GM18519 (cell line): ENCODE results near the gene OPTN.
"Not testable (repeated sequence)": the region's sequence is repeated elsewhere in the genome, so short reads cannot be mapped to it uniquely, and the experiment has no call there.

Source experiments
- ATAC-seq: cut with Tn5 transposase; IDR thresholded peaks from one replicate; pipeline ENCODE4 v1.9.1; 2021; ENCODE audit warnings: mild to moderate bottlenecking, moderate library complexity; ENCODE audit not compliant: unreplicated experiment, low FRiP score

OPTN gene

GRCh38 chr10:13117841-13118783, 18.1 kb downstream of the OPTN start:
- ATAC-seq, result no peak

GRCh38 chr10:13118784-13119410, 18.9 kb downstream of the OPTN start:
- no peak for ATAC-seq

GRCh38 chr10:13120786-13121499, 21.0 kb downstream of the OPTN start:
- no peak for ATAC-seq

- no peak for ATAC-seq
Measured at GRCh38 chr10:13121500-13121854, 21.5 kb downstream of the OPTN start.

- no peak for ATAC-seq
Measured at GRCh38 chr10:13136651-13137050, 36.7 kb downstream of the OPTN start.

- ATAC-seq, result no peak
Measured at GRCh38 chr10:13139150-13139549, 39.2 kb downstream of the OPTN start.

GRCh38 chr10:13139676-13140075, 39.7 kb downstream of the OPTN start:
- no peak for ATAC-seq

- no peak for ATAC-seq
Measured at GRCh38 chr10:13140627-13141190, 40.7 kb downstream of the OPTN start.

- ATAC-seq, result no peak
Measured at GRCh38 chr10:13143766-13144165, 43.8 kb downstream of the OPTN start.

GRCh38 chr10:13144814-13145213, 44.9 kb downstream of the OPTN start:
- ATAC-seq, result no peak

GRCh38 chr10:13146379-13146778, 46.4 kb downstream of the OPTN start:
- ATAC-seq, result no peak

GRCh38 chr10:13147161-13147560, 47.2 kb downstream of the OPTN start:
- ATAC-seq, result no peak

- ATAC-seq, result no peak
Measured at GRCh38 chr10:13152296-13152695, 52.3 kb downstream of the OPTN start.

- not testable (repeated sequence) for ATAC-seq
Measured at GRCh38 chr10:13155860-13156259, 55.9 kb downstream of the OPTN start.

- ATAC-seq, result no peak
Measured at GRCh38 chr10:13158401-13158800, 58.4 kb downstream of the OPTN start.

GRCh38 chr10:13160934-13161856, 61.2 kb downstream of the OPTN start, which contains the start of gene MCM10:
Gene MCM10, plus strand, starts transcription at chr10:13161558. Its CDS starts 2,645 bp downstream, at chr10:13164203.
- ATAC-seq, result peak; percentile 98

- ATAC-seq, result no peak
Measured at GRCh38 chr10:13161857-13162271, 61.9 kb downstream of the OPTN start.

- no peak for ATAC-seq
Measured at GRCh38 chr10:13163859-13164258, 63.9 kb downstream of the OPTN start.

- ATAC-seq, result no peak
Measured at GRCh38 chr10:13165177-13165576, 65.2 kb downstream of the OPTN start.

GRCh38 chr10:13167568-13167967, 67.6 kb downstream of the OPTN start:
- ATAC-seq, result no peak
